GM12875 (cell line): ENCODE measurements around the gene CHKB.

Experiments
- H3K4me3 ChIP-seq: one replicate; pipeline ENCODE4 v1.5.1; 2011; ENCODE audit warnings: low read depth, low read length, control low read depth
- TF ChIP-seq, protein P1 (sequence below): IDR thresholded peaks from 2 replicates; pipeline ENCODE4 v1.5.1; 2011; ENCODE audit warnings: low read depth, mild to moderate bottlenecking, control low read depth, inconsistent platforms, low read length, moderate library complexity, borderline replicate concordance; ENCODE audit not compliant: insufficient read depth

The CHKB gene

DNA sequence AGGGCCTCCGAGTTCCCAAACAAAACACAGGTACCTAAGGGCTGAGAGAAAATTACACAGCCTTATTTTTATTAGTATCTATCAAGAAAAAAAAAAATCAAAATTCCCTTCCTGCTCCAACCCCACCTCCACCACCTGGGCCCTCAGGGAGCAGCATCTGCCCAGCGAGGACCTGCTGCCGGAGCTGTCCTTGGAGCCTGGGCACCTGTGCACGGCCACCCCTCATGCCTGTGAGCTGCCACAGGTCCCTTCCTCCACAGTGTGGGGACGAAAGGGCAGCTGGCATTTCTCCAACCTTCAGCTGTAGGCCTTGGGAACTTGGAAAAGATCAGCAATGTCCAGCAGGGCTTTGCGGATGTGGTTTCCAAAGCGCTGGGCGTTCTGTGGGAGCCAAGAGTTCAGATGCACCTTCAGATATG is 13.6 kb downstream of the CHKB start:
- TF ChIP-seq, protein P1, sequence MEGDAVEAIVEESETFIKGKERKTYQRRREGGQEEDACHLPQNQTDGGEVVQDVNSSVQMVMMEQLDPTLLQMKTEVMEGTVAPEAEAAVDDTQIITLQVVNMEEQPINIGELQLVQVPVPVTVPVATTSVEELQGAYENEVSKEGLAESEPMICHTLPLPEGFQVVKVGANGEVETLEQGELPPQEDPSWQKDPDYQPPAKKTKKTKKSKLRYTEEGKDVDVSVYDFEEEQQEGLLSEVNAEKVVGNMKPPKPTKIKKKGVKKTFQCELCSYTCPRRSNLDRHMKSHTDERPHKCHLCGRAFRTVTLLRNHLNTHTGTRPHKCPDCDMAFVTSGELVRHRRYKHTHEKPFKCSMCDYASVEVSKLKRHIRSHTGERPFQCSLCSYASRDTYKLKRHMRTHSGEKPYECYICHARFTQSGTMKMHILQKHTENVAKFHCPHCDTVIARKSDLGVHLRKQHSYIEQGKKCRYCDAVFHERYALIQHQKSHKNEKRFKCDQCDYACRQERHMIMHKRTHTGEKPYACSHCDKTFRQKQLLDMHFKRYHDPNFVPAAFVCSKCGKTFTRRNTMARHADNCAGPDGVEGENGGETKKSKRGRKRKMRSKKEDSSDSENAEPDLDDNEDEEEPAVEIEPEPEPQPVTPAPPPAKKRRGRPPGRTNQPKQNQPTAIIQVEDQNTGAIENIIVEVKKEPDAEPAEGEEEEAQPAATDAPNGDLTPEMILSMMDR: no peak
- H3K4me3 ChIP-seq: no peak overlapping the region

DNA sequence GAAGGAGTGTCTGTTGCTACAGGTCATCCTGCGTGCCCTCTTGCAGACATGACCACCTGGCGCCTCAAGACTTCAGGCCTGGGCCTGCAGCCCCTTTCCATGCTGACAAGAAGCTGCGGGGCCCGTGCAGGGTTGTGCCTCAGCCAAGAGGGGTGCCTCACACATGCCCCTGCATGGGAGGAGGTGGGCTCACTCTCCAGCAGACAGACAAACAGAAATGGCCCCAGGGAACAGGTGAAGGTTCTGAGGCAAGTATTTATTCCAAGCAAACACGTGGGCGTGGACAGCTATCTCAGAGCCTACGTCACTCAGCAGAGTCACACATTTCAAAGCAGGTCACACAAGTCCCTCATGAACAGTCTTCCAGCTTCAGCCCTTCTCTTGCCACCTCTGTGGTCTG is 14.0 kb downstream of the CHKB start:
- H3K4me3 ChIP-seq: no peak overlapping the region
- TF ChIP-seq, protein P1: no peak

DNA sequence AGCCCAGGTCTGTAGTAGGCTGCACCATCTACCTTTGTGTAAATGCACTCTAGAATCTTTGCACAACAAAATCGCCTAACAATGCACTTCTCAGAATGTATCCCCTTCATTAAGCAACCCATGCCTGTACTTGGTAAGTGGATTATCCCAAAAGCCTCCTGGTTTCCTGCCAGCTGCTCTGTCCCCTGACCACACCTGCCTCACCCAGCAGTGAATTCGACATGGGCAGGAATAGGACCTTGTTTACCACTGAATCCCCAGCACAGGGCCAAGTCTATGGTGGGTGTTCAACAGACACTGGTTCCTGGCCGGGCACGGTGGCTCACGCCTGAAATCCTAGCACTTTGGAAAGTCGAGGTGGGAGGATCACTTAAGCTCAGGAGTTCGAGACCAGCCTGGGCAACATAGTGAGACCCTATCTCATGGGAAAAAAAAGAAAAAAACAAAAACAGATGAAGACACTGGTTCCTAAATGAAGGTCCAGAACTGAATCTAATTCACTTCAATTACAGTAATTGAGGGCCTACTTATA is 14.9 kb downstream of the CHKB start:
- no peak overlapping the region for H3K4me3 ChIP-seq
- TF ChIP-seq, protein P1: no peak

DNA sequence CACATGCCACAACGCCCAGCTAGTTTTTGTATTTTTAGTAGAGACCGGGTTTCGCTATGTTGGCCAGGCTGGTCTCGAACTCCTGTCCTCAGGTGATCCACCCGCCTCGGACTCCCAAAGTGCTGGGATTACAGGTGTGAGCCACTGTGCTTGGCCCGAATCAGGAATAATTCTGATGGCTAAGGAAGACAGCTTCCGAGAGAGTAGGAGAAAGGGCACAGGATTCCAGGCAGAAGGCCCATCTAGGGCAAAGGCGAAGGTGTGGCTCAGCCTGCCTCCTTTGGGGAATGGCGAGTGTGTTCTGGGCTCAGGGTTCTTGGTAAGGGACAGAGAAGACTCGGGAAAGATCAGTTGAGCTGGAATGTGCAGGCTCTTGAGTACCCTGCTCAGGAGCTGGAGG is 18.4 kb downstream of the CHKB start:
- TF ChIP-seq, protein P1: no peak
- no peak overlapping the region for H3K4me3 ChIP-seq

DNA sequence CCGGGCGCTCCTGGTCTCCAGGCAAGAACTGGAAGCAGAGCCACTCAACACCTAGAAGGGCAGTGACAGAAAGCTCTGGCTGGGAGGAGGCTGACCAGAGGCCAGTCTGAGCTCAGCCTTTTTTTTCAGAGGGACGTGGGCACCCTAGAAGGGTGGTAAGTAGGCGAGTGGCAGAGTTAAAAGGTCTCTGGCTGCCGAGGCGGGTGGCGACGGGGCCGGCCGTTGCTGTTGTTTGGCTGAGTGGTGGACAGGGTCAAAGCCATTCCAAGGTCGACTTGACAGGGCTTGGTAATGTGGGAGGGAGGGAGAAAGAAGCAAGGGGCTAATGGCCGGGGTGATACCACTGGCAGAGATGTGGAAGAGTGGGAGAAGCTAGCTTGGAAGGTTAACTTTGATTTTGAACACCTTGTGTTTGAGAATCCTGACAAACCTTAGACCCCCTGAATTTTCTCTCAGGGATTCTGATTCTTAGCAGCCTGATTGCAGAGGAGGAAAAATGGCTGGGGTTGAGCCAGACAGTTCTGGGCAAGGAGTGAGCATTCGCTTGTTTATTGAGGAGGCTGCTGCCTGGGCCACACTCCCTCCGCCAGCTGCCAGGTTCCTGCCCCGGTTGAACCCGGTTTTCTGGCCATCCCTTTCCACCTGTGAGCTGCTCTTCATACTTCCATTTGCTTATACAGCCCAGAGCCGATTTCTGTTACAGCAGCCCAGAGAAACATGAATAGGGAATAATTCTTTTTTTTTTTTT is 19.1 kb downstream of the CHKB start:
- TF ChIP-seq, protein P1: no peak
- H3K4me3 ChIP-seq: peak overlapping the region; percentile 63

DNA sequence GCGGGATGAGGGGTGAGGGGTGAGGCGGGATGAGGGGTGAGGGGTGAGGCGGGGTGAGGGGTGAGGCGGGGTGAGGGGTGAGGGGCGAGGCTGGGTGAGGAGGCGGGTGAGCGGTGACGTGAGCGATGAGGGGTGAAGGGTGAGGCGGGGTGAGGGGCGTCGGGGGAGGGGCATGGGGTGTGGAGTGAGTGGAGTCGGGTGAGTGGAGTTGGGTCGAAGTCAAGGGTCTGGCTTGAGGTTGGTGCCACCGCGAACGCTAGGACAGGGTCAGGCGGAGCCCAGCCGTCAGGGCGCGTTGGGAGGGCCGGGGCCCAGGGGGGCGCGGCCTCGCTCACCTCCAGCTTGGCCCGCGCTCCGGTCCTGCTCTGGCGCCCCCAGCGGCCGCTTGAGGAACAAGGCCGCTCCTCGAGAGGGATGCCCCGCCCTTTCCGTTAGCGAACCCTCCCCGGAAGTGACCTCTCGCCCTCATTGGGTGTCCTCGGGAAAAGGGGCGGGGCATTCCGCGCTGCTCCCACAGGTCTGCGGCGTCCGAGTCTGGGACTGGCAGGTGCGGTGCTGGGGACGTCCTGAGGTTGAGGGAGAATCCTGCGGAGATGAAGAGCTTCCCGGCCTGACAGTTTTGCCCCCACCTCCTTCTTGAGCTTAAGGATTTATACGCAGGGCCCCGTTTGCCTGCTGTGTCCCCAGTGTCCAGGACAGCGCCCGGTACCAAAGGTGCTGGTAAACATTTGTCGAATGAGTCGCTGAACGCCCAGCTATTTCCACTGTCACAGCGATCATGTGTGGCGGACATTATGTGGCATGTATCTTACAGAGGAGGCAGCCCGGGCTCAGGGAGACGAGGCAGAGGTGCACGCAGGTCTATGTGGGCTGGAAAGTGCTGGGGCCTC is 19.9 kb downstream of the CHKB start, which contains the start of gene SYCE3:
SYCE3 (minus strand) TSS at position 397 of the 890 bp plus-strand sequence. CDS start 6,514 bp downstream, outside the sequence.
- TF ChIP-seq, protein P1: peak; percentile 98

More for the DNA sequence above, 19.9 kb downstream of the CHKB start, which contains the start of gene SYCE3:
- H3K4me3 ChIP-seq: peak within 1 kb of the TSS; percentile 63
